Measurements from ENCODE around the gene SPTBN5. TPM values are rescaled to one million over a fixed set of nuclear protein-coding genes. Genes with fewer than 3 reads are reported as not detected.

The SPTBN5 gene
- total and polyA plus RNA-seq, 2 experiments from 2014 or later: 0.57 to 1.1 TPM

DNA sequence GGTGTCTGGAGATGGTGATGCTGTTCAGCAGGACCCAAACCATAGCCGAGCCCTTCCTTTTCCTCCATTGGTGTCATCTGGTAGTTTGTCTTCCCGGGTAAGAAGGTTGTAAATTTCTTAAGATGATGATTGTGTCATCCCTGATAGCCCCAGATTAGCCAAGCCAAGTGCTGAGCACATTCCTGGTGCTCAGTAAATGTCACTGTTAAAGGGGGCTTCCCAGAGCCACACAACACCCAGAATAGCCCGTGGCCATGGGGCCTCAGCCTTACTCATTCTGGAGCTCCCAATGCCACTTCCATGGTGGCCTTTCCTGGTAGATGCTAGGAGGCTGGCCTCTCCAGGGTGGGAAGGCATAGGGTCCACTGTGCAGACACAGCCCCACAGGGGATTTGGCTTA, 59.8 kb downstream of the SPTBN5 start:
- H3K27me3 ChIP-seq (ENCODE audit: insufficient read depth): no peaks in the 10 kb centered on the region
- H3K4me3 Mint-ChIP-seq: no peak overlapping the region
- H3K27ac Mint-ChIP-seq: no peak overlapping the region
- no peak for TF ChIP-seq NANOG (IDR thresholded peaks at IDR 0.05; ENCODE audit: borderline replicate concordance)
- TF ChIP-seq, protein P1, sequence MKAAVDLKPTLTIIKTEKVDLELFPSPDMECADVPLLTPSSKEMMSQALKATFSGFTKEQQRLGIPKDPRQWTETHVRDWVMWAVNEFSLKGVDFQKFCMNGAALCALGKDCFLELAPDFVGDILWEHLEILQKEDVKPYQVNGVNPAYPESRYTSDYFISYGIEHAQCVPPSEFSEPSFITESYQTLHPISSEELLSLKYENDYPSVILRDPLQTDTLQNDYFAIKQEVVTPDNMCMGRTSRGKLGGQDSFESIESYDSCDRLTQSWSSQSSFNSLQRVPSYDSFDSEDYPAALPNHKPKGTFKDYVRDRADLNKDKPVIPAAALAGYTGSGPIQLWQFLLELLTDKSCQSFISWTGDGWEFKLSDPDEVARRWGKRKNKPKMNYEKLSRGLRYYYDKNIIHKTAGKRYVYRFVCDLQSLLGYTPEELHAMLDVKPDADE (IDR thresholded peaks at IDR 0.05): no peak
- no peak for TF ChIP-seq POLR2AphosphoS5 (IDR thresholded peaks at IDR 0.05; ENCODE audit: low read depth)
- TF ChIP-seq, protein P2, sequence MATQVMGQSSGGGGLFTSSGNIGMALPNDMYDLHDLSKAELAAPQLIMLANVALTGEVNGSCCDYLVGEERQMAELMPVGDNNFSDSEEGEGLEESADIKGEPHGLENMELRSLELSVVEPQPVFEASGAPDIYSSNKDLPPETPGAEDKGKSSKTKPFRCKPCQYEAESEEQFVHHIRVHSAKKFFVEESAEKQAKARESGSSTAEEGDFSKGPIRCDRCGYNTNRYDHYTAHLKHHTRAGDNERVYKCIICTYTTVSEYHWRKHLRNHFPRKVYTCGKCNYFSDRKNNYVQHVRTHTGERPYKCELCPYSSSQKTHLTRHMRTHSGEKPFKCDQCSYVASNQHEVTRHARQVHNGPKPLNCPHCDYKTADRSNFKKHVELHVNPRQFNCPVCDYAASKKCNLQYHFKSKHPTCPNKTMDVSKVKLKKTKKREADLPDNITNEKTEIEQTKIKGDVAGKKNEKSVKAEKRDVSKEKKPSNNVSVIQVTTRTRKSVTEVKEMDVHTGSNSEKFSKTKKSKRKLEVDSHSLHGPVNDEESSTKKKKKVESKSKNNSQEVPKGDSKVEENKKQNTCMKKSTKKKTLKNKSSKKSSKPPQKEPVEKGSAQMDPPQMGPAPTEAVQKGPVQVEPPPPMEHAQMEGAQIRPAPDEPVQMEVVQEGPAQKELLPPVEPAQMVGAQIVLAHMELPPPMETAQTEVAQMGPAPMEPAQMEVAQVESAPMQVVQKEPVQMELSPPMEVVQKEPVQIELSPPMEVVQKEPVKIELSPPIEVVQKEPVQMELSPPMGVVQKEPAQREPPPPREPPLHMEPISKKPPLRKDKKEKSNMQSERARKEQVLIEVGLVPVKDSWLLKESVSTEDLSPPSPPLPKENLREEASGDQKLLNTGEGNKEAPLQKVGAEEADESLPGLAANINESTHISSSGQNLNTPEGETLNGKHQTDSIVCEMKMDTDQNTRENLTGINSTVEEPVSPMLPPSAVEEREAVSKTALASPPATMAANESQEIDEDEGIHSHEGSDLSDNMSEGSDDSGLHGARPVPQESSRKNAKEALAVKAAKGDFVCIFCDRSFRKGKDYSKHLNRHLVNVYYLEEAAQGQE (IDR thresholded peaks at IDR 0.05; ENCODE audit: unreplicated experiment): no peak
- no peak for TF ChIP-seq ZNF114 (CRISPR knock-in tag; IDR thresholded peaks at IDR 0.05)
- no peak for TF ChIP-seq JUNB (IDR thresholded peaks at IDR 0.05; ENCODE audit: unreplicated experiment)
- no peak for TF ChIP-seq STAT1 (IDR thresholded peaks at IDR 0.05; ENCODE audit: unreplicated experiment)
- TF ChIP-seq EZH2 (IDR thresholded peaks at IDR 0.05; ENCODE audit: low read depth, unreplicated experiment): no peak
- TF ChIP-seq, protein P3, sequence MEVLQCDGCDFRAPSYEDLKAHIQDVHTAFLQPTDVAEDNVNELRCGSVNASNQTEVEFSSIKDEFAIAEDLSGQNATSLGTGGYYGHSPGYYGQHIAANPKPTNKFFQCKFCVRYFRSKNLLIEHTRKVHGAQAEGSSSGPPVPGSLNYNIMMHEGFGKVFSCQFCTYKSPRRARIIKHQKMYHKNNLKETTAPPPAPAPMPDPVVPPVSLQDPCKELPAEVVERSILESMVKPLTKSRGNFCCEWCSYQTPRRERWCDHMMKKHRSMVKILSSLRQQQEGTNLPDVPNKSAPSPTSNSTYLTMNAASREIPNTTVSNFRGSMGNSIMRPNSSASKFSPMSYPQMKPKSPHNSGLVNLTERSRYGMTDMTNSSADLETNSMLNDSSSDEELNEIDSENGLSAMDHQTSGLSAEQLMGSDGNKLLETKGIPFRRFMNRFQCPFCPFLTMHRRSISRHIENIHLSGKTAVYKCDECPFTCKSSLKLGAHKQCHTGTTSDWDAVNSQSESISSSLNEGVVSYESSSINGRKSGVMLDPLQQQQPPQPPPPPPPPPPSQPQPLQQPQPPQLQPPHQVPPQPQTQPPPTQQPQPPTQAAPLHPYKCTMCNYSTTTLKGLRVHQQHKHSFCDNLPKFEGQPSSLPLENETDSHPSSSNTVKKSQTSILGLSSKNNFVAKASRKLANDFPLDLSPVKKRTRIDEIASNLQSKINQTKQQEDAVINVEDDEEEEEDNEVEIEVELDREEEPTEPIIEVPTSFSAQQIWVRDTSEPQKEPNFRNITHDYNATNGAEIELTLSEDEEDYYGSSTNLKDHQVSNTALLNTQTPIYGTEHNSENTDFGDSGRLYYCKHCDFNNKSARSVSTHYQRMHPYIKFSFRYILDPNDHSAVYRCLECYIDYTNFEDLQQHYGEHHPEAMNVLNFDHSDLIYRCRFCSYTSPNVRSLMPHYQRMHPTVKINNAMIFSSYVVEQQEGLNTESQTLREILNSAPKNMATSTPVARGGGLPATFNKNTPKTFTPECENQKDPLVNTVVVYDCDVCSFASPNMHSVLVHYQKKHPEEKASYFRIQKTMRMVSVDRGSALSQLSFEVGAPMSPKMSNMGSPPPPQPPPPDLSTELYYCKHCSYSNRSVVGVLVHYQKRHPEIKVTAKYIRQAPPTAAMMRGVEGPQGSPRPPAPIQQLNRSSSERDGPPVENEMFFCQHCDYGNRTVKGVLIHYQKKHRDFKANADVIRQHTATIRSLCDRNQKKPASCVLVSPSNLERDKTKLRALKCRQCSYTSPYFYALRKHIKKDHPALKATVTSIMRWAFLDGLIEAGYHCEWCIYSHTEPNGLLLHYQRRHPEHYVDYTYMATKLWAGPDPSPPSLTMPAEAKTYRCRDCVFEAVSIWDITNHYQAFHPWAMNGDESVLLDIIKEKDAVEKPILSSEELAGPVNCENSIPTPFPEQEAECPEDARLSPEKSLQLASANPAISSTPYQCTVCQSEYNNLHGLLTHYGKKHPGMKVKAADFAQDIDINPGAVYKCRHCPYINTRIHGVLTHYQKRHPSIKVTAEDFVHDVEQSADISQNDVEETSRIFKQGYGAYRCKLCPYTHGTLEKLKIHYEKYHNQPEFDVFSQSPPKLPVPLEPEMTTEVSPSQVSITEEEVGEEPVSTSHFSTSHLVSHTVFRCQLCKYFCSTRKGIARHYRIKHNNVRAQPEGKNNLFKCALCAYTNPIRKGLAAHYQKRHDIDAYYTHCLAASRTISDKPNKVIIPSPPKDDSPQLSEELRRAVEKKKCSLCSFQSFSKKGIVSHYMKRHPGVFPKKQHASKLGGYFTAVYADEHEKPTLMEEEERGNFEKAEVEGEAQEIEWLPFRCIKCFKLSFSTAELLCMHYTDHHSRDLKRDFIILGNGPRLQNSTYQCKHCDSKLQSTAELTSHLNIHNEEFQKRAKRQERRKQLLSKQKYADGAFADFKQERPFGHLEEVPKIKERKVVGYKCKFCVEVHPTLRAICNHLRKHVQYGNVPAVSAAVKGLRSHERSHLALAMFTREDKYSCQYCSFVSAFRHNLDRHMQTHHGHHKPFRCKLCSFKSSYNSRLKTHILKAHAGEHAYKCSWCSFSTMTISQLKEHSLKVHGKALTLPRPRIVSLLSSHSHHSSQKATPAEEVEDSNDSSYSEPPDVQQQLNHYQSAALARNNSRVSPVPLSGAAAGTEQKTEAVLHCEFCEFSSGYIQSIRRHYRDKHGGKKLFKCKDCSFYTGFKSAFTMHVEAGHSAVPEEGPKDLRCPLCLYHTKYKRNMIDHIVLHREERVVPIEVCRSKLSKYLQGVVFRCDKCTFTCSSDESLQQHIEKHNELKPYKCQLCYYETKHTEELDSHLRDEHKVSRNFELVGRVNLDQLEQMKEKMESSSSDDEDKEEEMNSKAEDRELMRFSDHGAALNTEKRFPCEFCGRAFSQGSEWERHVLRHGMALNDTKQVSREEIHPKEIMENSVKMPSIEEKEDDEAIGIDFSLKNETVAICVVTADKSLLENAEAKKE (CRISPR knock-in tag; IDR thresholded peaks at IDR 0.05): no peak
- no peak for TF ChIP-seq EZH2phosphoT487 (IDR thresholded peaks at IDR 0.05; ENCODE audit: unreplicated experiment)
- TF ChIP-seq ZNF331 (CRISPR knock-in tag; IDR thresholded peaks at IDR 0.05; ENCODE audit: low read depth): no peak
- TF ChIP-seq CREB1 (CRISPR knock-in tag; IDR thresholded peaks at IDR 0.05; ENCODE audit: low read depth): no peak
- TF ChIP-seq, protein P4, sequence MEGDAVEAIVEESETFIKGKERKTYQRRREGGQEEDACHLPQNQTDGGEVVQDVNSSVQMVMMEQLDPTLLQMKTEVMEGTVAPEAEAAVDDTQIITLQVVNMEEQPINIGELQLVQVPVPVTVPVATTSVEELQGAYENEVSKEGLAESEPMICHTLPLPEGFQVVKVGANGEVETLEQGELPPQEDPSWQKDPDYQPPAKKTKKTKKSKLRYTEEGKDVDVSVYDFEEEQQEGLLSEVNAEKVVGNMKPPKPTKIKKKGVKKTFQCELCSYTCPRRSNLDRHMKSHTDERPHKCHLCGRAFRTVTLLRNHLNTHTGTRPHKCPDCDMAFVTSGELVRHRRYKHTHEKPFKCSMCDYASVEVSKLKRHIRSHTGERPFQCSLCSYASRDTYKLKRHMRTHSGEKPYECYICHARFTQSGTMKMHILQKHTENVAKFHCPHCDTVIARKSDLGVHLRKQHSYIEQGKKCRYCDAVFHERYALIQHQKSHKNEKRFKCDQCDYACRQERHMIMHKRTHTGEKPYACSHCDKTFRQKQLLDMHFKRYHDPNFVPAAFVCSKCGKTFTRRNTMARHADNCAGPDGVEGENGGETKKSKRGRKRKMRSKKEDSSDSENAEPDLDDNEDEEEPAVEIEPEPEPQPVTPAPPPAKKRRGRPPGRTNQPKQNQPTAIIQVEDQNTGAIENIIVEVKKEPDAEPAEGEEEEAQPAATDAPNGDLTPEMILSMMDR (conservative IDR thresholded peaks at IDR 0.05; ENCODE audit: low read depth in 2 of 2): no peak
- H3K4me1 Mint-ChIP-seq: no peaks in the 10 kb centered on the region; the same call in 1 of the 3 replicates
- H3K4me3 ChIP-seq: no peak overlapping the region
- no peak overlapping the region for H3K27ac ChIP-seq (ENCODE audit: low read depth)
- H3K79me2 ChIP-seq (replicated peaks; ENCODE audit: insufficient read depth): no peaks in the 10 kb centered on the region
- H3K36me3 ChIP-seq (ENCODE audit: insufficient read depth): no peaks in the 10 kb centered on the region; the same call in 1 of the 2 replicates
- no peaks in the 10 kb centered on the region for H3K9me2 ChIP-seq (ENCODE audit: insufficient read depth)
- no peak for ATAC-seq
- H3K36me3 Mint-ChIP-seq (ENCODE audit: low read depth): peaks cover 17% of the 10 kb centered on the region
- H3K27me3 Mint-ChIP-seq (ENCODE audit: insufficient read depth, low read depth, poor library complexity): peaks cover 9% of the 10 kb centered on the region
- H3K4me2 ChIP-seq: no peak overlapping the region
- H3K9me3 Mint-ChIP-seq: no peaks in the 10 kb centered on the region
- no peak overlapping the region for H2AFZ ChIP-seq
- H3K4me1 ChIP-seq (ENCODE audit: insufficient read depth): no peaks in the 10 kb centered on the region
- no peaks in the 10 kb centered on the region for H3F3A ChIP-seq (replicated peaks; ENCODE audit: low read depth)
- DNase-seq (ENCODE audit: low spot score): no peak
- H4K20me1 ChIP-seq (replicated peaks; ENCODE audit: insufficient read depth): no peaks in the 10 kb centered on the region; the same call in 1 of the 2 replicates
